ENCODE data around the gene UTP4.
"Not testable (repeated sequence)": the region's sequence is repeated elsewhere in the genome, so short reads cannot be mapped to it uniquely, and the experiment has no call there.

UTP4 gene

GRCh38 chr16:69131839-69132423 is 518 bp upstream of the UTP4 start:
- DNase-seq = peak; percentile 62

- DNase-seq = no peak
Observed at GRCh38 chr16:69133373-69133954, 1.0 kb downstream of the UTP4 start.

- DNase-seq = no peak
Observed at GRCh38 chr16:69138608-69139007, 6.2 kb downstream of the UTP4 start.

DNA sequence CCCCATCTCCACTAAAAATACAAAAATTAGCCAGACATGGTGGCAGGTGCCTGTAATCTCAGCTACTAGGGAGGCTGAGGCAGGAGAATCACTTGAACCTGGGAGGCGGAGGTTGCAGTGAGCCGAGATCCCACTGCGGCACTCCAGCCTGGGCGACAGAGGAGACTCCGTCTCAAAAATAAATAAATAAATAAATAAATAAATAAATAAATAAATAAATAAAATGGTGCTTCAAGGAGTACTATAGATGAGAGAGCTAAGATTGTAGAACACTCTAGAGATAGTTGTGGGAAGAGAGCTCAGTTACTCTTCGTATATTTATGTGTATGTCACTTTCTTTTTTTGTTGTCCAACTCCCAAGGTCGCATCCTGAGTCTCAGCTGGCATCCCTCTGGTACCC is 7.0 kb downstream of the UTP4 start:
- DNase-seq = not testable (repeated sequence)

DNA sequence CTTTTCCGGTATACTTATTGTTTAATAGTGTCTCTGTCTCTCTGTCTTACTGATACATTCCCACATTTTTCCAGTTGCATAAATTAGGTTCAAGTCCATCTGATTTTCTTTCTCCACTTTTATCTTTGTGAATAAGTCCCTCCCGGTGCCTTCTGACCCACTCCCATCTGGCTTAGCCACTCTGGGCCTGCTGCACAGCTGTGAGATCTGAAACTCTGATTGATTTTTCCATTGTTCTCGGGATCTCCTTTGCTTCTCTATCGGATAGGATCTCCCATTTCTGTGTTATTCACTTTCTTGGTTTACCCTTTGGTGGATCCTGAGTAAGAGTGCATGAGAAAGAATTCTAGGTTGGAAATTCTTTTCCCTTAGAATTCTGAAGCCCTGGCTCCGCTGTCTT is 8.6 kb downstream of the UTP4 start:
- DNase-seq = no peak

DNA sequence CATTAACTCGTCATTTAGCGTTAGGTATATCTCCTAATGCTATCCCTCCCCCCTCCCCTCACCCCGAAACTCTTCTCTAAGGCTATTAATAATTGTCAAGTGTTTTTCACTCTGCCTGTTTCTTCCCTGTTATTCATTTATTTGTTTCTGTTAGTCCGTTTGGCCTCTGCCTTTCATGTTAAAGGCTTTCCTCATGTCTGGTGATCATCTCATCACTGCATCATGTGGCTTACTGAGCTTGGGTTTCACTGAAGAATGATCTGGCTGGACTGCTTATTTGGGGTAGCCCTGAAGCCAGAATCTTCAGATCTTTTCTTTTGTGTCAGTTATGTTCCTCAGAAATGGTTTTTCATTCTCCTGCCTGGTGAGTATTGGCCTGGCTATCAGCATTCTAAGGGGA is 9.5 kb downstream of the UTP4 start:
- DNase-seq = no peak

DNA sequence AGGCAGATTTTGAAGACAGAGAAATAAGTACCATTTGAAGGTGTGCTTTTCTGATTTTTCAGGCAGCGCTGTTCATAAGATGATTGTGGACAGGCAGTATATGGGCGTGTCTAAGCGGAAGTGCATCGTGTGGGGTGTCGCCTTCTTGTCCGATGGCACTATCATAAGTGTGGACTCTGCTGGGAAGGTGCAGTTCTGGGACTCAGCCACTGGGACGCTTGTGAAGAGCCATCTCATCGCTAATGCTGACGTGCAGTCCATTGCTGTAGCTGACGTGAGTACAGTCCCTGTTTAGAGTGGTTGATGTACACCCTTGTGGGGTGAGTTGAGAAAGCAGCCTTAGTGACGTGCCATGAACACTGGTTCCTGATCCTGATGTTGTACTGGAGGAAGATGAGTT is 10.7 kb downstream of the UTP4 start:
- no peak for DNase-seq

DNA sequence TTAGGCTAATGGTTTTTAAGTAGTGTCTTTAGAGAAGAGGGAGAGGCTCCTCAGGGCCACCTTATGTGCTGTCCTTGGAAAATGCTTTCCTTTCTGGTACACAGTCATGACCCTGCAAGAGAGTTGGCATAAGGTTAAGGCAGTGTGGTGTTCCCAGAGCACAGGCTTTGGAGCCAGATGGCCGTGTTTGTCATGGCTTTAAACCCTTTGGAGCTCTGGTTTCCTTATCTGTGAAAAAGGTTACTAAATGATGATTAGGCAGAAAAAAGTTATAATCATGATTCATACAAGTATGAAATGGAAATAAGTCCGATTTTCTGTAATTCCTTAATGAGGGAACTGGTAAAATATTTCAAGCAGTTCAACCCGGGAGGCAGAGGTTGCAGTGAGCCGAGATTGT is 13.2 kb downstream of the UTP4 start:
- no peak for DNase-seq

DNA sequence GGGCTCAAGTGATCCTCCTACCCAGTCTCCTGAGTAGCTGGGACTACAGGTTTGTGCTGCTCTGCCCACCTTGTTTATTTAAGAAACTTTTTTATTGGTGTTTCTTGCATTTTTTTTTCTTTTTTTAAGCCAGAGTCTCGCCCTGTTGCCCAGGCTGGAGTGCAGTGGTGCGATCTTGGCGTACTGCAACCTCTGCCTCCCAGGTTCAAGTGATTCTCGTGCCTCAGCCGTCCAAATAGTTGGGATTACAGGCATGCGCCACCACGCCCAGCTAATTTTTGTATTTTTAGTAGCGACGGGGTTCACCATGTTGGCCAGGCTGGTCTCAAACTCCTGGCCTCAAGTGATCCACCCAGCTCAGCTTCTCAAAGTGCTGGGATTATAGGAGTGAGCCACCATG is 17.2 kb downstream of the UTP4 start:
- DNase-seq = not testable (repeated sequence)

DNA sequence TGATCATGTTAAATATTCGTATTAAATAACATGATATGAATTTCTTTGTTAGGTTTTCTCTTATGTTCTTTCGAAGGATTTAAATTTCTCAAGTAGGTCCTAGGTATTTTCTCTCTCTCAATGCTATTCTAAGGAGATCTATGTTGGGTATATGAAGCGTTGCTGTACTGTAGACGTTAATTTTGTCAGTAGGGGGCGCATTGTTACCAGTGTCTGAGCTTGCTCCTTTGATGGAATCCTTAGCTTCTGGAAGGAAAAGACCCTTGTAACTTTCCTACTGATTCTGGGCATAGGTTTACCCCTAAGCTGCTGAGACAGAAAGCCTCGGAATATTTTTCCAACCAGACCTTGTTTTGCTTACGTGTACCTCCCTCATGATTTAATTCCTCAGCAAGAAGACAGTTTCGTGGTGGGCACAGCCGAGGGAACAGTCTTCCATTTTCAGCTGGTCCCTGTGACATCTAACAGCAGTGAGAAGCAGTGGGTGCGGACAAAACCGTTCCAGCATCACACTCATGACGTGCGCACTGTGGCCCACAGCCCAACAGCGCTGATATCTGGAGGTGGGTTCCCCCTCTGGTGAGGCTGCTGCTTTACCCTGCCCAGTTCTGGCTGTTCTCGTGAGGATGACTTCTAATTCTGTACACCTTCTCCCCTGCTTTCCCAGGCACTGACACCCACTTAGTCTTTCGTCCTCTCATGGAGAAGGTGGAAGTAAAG is 17.9 kb downstream of the UTP4 start:
- peak; percentile 37 for DNase-seq

- no peak for DNase-seq
Observed at GRCh38 chr16:69157196-69157595, 24.7 kb downstream of the UTP4 start.

- no peak for DNase-seq
Observed at GRCh38 chr16:69160192-69160591, 27.7 kb downstream of the UTP4 start.

DNA sequence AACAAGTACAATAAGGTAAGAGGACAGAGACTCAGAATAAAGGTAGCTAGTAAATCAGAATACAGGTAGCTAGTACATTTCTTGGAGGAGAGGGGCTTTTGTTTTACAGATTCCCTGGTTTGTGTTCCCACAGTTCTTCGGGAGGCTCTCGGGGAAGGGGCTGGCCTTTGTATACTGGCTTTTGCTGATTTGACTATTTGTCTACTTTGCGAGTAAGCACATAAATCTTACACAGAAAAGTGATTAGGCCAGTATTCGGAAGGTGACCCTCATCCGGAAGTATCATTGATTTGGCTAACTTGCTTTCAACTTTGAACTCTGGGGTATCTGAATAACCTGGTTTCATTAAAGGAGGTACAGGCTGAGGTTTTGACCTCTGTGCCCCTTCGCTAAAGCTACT is 33.1 kb downstream of the UTP4 start:
- DNase-seq = no peak

DNA sequence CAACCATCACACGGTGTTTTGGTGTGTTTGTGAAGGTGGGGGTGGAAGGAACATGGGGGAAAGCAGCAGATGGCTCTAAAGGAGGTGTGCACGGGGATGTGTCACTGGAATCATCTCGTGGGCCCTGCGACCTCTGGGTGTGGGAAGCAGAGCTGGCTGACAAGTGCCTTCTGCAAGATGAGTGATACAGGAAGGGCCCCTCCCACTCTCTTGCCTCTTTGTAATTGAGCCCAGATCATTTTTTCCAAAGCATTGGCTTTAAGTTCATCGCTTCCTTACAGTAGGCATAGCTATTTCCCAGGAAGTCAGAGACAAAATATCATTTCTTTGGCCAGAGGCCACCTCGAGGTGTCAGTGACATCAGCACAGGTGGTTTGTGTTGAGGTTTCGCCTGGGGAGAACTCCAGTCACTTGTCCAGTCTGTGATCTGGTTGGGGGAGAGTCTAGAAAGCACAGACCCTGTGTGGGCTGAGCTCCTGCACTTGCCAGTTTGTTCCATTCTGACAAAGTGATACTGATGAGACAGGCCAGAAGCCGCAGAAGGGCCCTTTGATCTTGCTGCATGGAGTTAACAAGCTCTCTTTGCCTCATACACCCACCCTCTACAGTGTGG is 33.9 kb downstream of the UTP4 start:
- no peak for DNase-seq

DNA sequence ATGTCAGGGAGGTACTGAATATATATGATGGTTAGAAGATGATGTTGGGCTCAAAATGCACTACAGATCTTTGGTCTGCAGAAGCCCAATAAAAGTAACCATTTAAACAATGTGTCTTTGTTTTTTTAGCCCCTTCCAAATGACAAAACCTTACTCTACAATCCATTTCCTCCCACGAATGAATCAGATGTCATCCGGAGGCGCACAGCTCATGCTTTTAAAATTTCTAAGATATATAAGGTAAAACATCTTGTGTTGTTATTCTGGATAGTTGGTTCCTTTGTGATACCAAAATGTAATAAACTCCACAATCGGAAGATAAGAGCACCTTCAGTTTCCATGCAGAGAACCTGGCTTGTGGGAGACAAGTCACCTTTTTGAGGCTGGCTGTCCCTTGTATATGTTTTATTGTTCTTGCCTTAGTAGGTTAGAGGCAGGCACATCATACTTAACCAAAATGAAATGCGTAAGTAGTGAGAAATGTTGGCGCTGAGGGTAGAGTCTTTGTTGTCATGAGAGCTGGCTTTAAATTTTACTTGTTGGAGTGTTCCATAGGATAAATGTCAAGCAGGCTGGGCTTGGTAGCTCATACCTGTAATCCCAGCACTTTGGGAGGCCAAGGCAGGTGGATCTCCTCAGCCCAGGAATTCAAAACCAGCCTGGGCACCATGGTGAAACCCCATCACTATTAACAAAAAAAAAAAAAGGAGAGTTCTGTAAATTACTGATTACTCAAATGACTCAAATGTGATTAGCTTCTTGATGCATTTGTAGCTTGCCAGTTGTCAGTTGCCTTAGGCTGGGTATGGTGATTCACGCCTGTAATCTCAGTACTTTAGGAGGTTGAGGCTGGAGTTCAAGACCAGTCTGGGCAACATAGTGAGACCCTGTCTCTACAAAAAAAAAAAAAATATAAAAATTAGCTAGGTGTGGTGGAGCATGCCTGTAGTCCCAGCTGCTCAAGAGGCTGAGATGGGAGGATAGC is 34.8 kb downstream of the UTP4 start:
- DNase-seq = no peak

GRCh38 chr16:69169051-69169450 is 36.6 kb downstream of the UTP4 start:
- DNase-seq = no peak

DNA sequence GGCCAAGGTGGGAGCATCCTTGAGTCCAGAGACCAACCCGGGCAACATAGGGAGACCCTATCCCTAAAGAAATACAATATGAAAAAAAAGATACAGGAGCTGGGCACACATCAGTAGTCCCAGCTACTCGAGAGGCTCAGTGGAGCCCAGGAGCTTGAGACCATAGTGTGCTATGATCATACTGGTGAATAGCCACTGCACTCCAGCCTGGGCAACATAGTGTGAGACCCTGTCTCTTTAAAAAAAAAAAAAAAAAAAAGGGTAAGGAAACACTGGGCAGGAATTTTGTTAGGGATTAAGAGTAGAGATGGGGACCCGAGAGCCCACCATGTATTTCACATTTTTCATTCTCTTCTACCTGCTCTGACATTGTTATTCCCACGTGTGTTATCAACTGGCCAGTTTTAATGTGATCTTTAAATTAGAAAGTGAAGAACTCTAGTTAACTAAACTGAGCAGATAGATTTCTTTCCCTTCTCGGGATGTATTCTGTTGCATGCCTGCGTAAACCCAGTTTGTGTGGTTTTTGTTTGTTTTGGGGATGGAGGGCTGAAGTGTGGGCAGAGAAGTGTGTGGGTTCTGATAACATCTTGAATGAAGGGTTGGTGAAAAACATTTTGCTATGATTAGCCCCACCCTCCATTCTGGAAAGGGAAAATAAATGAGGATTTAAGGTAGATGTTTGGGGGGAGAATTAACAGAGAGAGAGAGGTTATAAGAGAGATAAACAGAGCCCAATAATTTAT is 37.3 kb downstream of the UTP4 start:
- DNase-seq = no peak

GRCh38 chr16:69171325-69172084 is 39.1 kb downstream of the UTP4 start:
- no peak for DNase-seq

DNA sequence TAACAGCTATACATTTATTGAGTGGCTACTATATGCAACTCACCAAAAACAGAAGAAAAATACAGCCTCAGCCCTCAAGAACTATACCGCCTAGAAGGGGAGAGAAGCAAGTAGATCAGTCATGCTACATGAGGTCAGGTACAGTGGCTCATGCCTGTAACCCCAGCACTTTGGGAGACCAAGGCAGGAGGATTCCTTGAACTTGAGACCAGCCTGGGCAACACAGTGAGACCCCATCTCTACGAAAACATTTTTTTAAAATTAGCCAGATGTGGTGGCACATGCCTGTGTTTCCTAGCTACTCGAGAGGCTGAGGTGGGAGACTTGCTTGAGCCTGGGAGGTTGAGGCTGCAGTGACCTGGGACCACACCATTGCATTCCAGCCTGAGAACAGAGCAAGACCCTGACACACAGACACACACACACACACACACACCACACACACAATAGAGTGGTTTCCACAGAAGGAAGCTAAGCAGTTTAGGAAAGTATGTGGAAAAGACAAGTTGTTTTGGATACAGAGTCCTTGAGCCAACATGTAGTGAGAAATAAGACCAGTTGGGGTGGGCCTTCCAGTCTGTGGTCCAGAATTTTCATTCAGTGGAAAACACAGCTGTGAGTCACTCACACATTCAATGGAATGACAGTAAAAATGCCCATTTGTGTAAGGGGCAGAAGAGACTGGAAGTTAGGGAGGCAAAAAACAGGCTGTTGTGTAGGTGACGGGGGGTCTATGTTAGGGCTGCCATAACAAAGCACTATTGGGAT is 43.8 kb downstream of the UTP4 start:
- DNase-seq = no peak

GRCh38 chr16:69179328-69180010 is 47.0 kb downstream of the UTP4 start:
- DNase-seq = no peak
